H1 (cell line): Measurements from ENCODE around the gene GLT8D1.

Experiments used
- EZH2 ChIP-seq: fragments of 200-600 bp; sonication (generic); IDR thresholded peaks from 2 replicates; pipeline ENCODE4 v1.7.1; 2012; ENCODE audit warnings: low read depth, mild to moderate bottlenecking, moderate library complexity, low read length, inconsistent platforms; ENCODE audit not compliant: severe bottlenecking
- FOSL1 ChIP-seq: IDR thresholded peaks from 2 replicates; pipeline ENCODE4 v1.6.1; 2011; ENCODE audit warnings: mild to moderate bottlenecking, low read depth, low read length, moderate library complexity; ENCODE audit not compliant: insufficient read depth
- GABPA ChIP-seq: IDR thresholded peaks from 2 replicates; pipeline ENCODE4 v1.6.1; 2011; ENCODE audit warnings: mild to moderate bottlenecking, low read length, moderate library complexity, borderline replicate concordance; ENCODE audit not compliant: insufficient read depth
- JUND ChIP-seq: IDR thresholded peaks from 2 replicates; pipeline ENCODE4 v1.6.1; 2011; ENCODE audit warnings: mild to moderate bottlenecking, improper control_type of control experiment, low read length
- POLR2A ChIP-seq, 2 experiments: IDR thresholded peaks; 1 replicate in 1 of 2; 2 replicates in 1 of 2; pipeline ENCODE4 v1.6.1; 2011; ENCODE audit warnings: low read depth in 2 of 2, low read length in 2 of 2, mild to moderate bottlenecking in 2 of 2; ENCODE audit errors: control extremely low read depth in 1 of 2
- RAD21 ChIP-seq, 2 experiments: IDR thresholded peaks in 1 of 2; conservative IDR thresholded peaks in 1 of 2; 2 replicates each; pipeline ENCODE4 v1.6.1; 2011; ENCODE audit warnings: low read depth in 2 of 2, low read length in 2 of 2, improper control_type of control experiment in 1 of 2, inconsistent platforms in 1 of 2, mild to moderate bottlenecking in 1 of 2, moderate library complexity in 1 of 2
- RXRA ChIP-seq: IDR thresholded peaks from 2 replicates; pipeline ENCODE4 v1.6.1; 2011; ENCODE audit warnings: low read depth, mild to moderate bottlenecking, low read length, moderate library complexity; ENCODE audit not compliant: insufficient read depth
- SP1 ChIP-seq: IDR thresholded peaks from 2 replicates; pipeline ENCODE4 v1.6.1; 2011; ENCODE audit warnings: low read depth, low read length

DNA sequence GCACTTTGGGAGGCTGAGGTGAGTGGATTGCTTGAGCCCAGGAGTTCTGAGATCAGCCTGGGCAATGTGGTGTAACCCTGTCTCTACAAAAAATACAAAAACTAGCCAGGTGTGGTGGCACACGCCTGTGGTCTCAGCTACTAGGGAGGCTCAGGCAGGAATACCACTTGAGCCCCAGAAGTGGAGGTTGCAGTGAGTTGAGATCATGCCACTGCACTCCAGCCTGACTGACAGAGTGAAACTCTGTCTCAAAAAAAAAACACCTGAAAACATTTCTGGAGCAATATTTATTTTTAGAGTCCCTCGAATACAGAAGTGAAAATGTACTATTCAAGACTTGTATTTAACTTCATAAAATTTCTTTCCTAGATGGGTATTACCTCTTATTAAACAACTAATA, 4.9 kb upstream of the GLT8D1 start:
- no peak for TF ChIP-seq FOSL1
- TF ChIP-seq POLR2A (IDR thresholded peaks at IDR 0.05; ENCODE audit: control extremely low read depth in 1 of 2, low read depth in 2 of 2, low read length in 2 of 2), result no peak
- no peak for TF ChIP-seq GABPA
- TF ChIP-seq EZH2, result no peak
- no peak for TF ChIP-seq RAD21 (IDR thresholded peaks at IDR 0.05 in 1 of 2, conservative IDR thresholded peaks at IDR 0.05 in 1 of 2; ENCODE audit: low read depth in 2 of 2, low read length in 2 of 2)
- TF ChIP-seq SP1, result no peak
- TF ChIP-seq RXRA, result no peak
- no peak for TF ChIP-seq JUND
